ENCODE results near the gene PAPLN.

PAPLN gene

GRCh38 chr14:73207615-73208014 lies 29.7 kb upstream of the PAPLN start:
- TF ChIP-seq, protein P1, sequence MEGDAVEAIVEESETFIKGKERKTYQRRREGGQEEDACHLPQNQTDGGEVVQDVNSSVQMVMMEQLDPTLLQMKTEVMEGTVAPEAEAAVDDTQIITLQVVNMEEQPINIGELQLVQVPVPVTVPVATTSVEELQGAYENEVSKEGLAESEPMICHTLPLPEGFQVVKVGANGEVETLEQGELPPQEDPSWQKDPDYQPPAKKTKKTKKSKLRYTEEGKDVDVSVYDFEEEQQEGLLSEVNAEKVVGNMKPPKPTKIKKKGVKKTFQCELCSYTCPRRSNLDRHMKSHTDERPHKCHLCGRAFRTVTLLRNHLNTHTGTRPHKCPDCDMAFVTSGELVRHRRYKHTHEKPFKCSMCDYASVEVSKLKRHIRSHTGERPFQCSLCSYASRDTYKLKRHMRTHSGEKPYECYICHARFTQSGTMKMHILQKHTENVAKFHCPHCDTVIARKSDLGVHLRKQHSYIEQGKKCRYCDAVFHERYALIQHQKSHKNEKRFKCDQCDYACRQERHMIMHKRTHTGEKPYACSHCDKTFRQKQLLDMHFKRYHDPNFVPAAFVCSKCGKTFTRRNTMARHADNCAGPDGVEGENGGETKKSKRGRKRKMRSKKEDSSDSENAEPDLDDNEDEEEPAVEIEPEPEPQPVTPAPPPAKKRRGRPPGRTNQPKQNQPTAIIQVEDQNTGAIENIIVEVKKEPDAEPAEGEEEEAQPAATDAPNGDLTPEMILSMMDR (IDR thresholded peaks at IDR 0.05; ENCODE audit: low read depth, low read length), result no peak
- no peak overlapping the region for H3K4me3 ChIP-seq (ENCODE audit: low read depth, low read length)

GRCh38 chr14:73208390-73208789 lies 28.9 kb upstream of the PAPLN start:
- no peak overlapping the region for H3K4me3 ChIP-seq (ENCODE audit: low read depth, low read length)
- TF ChIP-seq, protein P1 (IDR thresholded peaks at IDR 0.05; ENCODE audit: low read depth, low read length), result no peak

DNA sequence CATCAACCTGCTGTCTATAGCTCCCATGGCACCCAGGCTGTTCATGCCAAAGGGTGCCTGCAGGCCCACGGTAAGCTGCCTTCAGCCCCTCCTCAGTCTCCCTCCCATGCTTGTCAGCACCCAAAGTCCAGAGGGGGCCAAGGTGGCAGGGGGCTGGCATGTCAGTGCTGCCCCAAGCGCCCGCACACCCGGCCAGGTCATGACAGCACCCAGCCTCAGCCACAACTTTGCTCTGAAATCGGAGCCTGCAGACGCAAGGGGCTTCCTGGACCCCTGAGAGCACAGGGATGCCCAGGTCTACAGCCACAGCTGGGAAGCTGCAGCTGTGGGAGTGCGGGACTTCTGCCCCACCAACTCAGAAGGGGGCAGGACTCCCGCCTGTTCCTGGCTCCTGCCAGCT lies 28.5 kb upstream of the PAPLN start:
- TF ChIP-seq, protein P1 (IDR thresholded peaks at IDR 0.05; ENCODE audit: low read depth, low read length), result no peak
- no peak overlapping the region for H3K4me3 ChIP-seq (ENCODE audit: low read depth, low read length)

- TF ChIP-seq, protein P1 (IDR thresholded peaks at IDR 0.05; ENCODE audit: low read depth, low read length), result no peak
- H3K4me3 ChIP-seq (ENCODE audit: low read depth, low read length), result no peak overlapping the region
Measured at GRCh38 chr14:73209953-73210352, 27.4 kb upstream of the PAPLN start.

DNA sequence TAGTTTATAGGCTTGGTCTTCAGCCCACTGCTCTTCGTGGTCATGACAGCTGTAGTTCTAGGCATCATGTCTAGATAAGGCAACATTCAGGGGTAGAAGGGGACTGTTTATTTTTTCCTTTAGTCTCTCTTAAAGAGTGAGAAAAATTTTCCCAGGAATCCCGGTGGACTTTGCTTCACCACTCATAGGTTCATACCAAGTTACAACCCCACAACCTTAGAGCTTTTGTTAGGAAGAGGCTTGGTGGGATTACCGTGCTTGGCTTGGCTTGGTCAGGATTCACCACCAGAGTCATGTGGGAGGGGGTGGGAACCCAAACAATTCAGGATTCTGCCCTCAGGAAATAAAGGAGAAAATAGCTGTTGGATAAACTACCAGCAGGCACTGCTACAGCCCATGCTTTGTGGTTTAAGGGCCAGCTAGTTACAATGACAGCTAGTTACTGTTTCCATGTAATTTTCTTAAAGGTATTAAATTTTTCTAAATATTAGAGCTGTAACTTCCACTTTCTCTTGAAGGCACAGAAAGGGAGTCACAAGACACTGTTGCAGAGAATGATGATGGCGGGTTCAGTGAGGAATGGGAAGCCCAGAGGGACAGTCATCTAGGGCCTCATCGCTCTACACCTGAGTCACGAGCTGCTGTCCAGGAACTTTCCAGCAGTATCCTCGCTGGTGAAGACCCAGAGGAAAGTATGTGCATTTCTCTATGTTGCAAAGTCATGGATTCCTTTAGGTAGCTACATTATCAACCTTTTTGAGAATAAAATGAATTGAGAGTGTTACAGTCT lies 25.9 kb upstream of the PAPLN start:
- H3K4me3 ChIP-seq (ENCODE audit: low read depth, low read length), result no peak overlapping the region
- TF ChIP-seq, protein P1 (IDR thresholded peaks at IDR 0.05; ENCODE audit: low read depth, low read length), result no peak

- H3K4me3 ChIP-seq (ENCODE audit: low read depth, low read length), result no peak overlapping the region
- TF ChIP-seq, protein P1 (IDR thresholded peaks at IDR 0.05; ENCODE audit: low read depth, low read length), result no peak
Measured at GRCh38 chr14:73216030-73216429, 21.3 kb upstream of the PAPLN start.

DNA sequence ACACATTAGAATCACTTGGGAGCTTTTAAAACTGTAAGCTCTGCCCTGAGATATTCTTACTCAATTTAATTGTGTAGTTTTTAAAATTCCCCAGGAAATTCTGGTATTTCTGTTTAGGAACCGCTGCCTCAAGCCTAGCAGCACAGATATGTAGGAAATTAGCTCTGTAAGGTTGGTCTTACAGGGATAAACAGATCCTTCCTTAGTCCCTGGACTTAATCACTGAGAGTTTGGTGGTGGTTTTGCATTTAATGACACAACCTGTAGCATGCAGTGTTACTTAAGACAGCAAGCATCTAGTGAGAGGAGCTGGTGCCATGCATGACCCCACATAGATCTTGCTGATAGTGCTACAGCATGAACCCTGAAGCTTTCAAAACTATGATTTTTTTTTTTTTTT lies 19.9 kb upstream of the PAPLN start:
- TF ChIP-seq, protein P1 (IDR thresholded peaks at IDR 0.05; ENCODE audit: low read depth, low read length), result no peak
- H3K4me3 ChIP-seq (ENCODE audit: low read depth, low read length), result no peak overlapping the region

All from WI38 (cell line).